ENCODE measurements around the gene IDUA. TPM values are rescaled to one million over a fixed set of nuclear protein-coding genes. Genes with fewer than 3 reads are reported as not detected.
"Not testable (repeated sequence)": the region's sequence is repeated elsewhere in the genome, so short reads cannot be mapped to it uniquely, and the experiment has no call there.

IDUA gene
- polyA plus RNA-seq, 2 donors: 10.0 to 17.8 TPM

DNA sequence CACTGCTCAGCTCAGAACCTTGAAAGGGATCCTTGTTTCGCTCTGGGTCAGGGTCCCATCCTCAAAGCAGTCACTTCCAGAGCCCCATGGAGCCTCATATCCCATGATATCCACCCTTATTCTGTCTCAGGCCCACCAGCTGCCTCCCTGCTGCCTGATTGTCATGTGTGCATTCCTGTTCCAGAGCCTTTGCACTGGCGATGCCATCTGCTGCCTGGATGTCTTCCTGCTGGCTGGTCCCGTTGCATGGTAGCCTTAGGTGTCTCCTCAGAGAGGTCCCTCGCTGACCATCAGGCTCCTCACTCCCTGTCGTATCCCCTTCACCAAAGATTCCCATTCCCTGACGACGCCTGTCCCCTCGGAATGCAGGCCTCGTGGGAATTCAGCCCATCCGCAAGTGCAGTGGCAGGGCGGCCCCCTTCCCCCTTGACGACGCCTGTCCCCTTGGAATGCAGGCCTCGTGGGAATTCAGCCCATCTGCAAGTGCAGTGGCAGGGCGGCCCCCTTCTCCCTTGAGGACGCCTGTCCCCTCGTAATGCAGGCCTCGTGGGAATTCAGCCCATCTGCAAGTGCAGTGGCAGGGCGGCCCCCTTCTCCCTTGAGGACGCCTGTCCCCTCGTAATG lies 12.5 kb downstream of the IDUA start:
- Histone ChIP-seq H3K27me3 (ENCODE audit: control insufficient read depth in 1 of 2, insufficient read depth in 2 of 2, low read length in 2 of 2) (peaks cover 0 to 43% of the 10 kb centered on the region in 2 donors), H3K4me1 (ENCODE audit: control insufficient read depth in 2 of 2, insufficient read depth in 2 of 2, low read length in 1 of 2) (peaks cover 0 to 23% of the 10 kb centered on the region in 2 donors)
- H3K9me3 ChIP-seq (ENCODE audit: control insufficient read depth in 2 of 2, insufficient read depth in 1 of 2, low read depth in 1 of 2, low read length in 1 of 2); H3K36me3 ChIP-seq (ENCODE audit: control insufficient read depth in 2 of 2, insufficient read depth in 2 of 2, low read length in 1 of 2); H3K27ac ChIP-seq (ENCODE audit: low read depth in 2 of 2, low read length in 1 of 2); H3K4me3 ChIP-seq (ENCODE audit: low read depth in 1 of 2, low read length in 2 of 2): not testable (repeated sequence)
- WGBS, 2 donors: 41 to 47% methylated on average over 16 to 18 of the region's 21 CpGs

DNA sequence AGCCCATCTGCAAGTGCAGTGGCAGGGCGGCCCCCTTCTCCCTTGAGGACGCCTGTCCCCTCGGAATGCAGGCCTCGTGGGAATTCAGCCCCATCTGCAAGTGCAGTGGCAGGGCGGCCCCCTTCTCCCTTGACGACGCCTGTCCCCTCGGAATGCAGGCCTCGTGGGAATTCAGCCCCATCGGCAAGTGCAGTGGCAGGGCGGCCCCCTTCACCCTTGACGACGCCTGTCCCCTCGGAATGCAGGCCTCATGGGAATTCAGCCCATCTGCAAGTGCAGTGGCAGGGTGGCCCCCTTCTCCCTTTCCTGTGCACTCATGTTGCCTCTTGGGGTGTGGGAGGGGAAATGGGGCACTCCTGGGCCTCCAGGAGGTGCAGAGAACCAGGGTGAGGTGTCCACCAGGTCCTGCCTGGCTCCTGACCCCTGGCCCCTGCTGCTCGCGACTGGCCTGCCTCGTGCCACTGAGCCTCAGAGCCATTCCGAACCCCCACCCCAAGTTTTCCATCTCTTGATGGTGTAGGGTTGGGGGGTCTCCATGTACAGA lies 13.1 kb downstream of the IDUA start:
- no peaks in the 10 kb centered on the region for H3K36me3 ChIP-seq (ENCODE audit: control insufficient read depth in 2 of 2, insufficient read depth in 2 of 2, low read length in 1 of 2)
- peaks cover 0 to 23% of the 10 kb centered on the region in 2 donors for H3K4me1 ChIP-seq (ENCODE audit: control insufficient read depth in 2 of 2, insufficient read depth in 2 of 2, low read length in 1 of 2)
- no peak overlapping the region for H3K4me3 ChIP-seq (ENCODE audit: low read depth in 1 of 2, low read length in 2 of 2)
- peaks cover 0 to 43% of the 10 kb centered on the region in 2 donors for H3K27me3 ChIP-seq (ENCODE audit: control insufficient read depth in 1 of 2, insufficient read depth in 2 of 2, low read length in 2 of 2)
- peaks cover 0 to 2% of the 10 kb centered on the region in 2 donors for H3K9me3 ChIP-seq (ENCODE audit: control insufficient read depth in 2 of 2, insufficient read depth in 1 of 2, low read depth in 1 of 2, low read length in 1 of 2)
- no peak overlapping the region for H3K27ac ChIP-seq (ENCODE audit: low read depth in 2 of 2, low read length in 1 of 2)
- 57 to 60% methylated on average over 17 to 18 of the region's 18 CpGs for WGBS, 2 donors

DNA sequence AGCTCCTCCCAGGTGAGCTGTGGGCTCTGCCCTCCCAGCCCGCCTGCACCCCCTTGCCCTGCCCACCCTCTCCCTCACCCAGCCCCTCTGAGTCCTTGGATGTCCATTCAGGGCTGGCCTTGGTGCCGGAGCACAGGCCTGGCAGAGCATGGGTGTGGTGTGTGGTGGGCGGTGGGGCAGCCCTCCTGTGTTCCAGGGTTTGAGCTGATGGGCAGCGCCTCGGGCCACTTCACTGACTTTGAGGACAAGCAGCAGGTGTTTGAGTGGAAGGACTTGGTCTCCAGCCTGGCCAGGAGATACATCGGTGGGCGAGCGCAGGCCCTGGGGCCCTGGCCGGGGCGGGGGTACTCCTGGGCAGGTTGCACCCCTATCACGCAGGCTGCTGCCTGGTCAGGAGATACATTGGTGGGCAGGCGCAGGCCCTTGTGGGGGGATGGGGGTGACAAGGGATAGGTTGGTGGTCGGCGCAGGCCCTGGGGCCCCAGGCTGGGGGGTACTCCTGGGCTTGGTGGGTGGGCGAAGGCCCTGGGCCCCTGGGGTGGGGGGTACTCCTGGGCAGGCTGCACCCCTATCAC lies 13.9 kb downstream of the IDUA start:
- H3K27me3 ChIP-seq (ENCODE audit: control insufficient read depth in 1 of 2, insufficient read depth in 2 of 2, low read length in 2 of 2): peaks cover 0 to 43% of the 10 kb centered on the region in 2 donors

DNA sequence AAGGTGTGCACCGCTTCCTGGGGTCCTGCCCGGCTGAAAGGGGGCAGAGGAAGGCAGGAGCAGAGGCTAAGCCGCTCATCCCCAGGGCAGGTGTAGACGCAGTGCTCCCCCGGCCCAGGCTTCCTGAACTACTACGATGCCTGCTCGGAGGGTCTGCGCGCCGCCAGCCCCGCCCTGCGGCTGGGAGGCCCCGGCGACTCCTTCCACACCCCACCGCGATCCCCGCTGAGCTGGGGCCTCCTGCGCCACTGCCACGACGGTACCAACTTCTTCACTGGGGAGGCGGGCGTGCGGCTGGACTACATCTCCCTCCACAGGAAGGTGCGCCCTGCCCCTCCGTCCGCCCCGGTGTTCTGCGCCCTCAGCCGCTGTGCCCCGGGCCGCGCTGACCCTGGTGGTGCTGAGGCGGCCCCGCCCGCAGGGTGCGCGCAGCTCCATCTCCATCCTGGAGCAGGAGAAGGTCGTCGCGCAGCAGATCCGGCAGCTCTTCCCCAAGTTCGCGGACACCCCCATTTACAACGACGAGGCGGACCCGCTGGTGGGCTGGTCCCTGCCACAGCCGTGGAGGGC lies 14.8 kb downstream of the IDUA start:
- Histone ChIP-seq H3K27ac (ENCODE audit: low read depth in 2 of 2, low read length in 1 of 2) (no peak overlapping the region), H3K27me3 (ENCODE audit: control insufficient read depth in 1 of 2, insufficient read depth in 2 of 2, low read length in 2 of 2) (peaks cover 0 to 45% of the 10 kb centered on the region in 2 donors), H3K9me3 (ENCODE audit: control insufficient read depth in 2 of 2, insufficient read depth in 1 of 2, low read depth in 1 of 2, low read length in 1 of 2) (peaks cover 0 to 2% of the 10 kb centered on the region in 2 donors), H3K4me3 (ENCODE audit: low read depth in 1 of 2, low read length in 2 of 2) (no peak overlapping the region), H3K4me1 (ENCODE audit: control insufficient read depth in 2 of 2, insufficient read depth in 2 of 2, low read length in 1 of 2) (peaks cover 0 to 23% of the 10 kb centered on the region in 2 donors), H3K36me3 (ENCODE audit: control insufficient read depth in 2 of 2, insufficient read depth in 2 of 2, low read length in 1 of 2) (no peaks in the 10 kb centered on the region)
- 18 to 24% methylated on average over 45 to 48 of the region's 48 CpGs for WGBS, 2 donors

More for the DNA sequence above, 13.9 kb downstream of the IDUA start:
- Histone ChIP-seq H3K9me3 (ENCODE audit: control insufficient read depth in 2 of 2, insufficient read depth in 1 of 2, low read depth in 1 of 2, low read length in 1 of 2) (peaks cover 0 to 2% of the 10 kb centered on the region in 2 donors), H3K27ac (ENCODE audit: low read depth in 2 of 2, low read length in 1 of 2) (no peak overlapping the region), H3K4me3 (ENCODE audit: low read depth in 1 of 2, low read length in 2 of 2) (no peak overlapping the region), H3K4me1 (ENCODE audit: control insufficient read depth in 2 of 2, insufficient read depth in 2 of 2, low read length in 1 of 2) (peaks cover 0 to 23% of the 10 kb centered on the region in 2 donors), H3K36me3 (ENCODE audit: control insufficient read depth in 2 of 2, insufficient read depth in 2 of 2, low read length in 1 of 2) (no peaks in the 10 kb centered on the region)
- 86 to 90% methylated on average over 12 to 15 of the region's 15 CpGs for WGBS, 2 donors

DNA sequence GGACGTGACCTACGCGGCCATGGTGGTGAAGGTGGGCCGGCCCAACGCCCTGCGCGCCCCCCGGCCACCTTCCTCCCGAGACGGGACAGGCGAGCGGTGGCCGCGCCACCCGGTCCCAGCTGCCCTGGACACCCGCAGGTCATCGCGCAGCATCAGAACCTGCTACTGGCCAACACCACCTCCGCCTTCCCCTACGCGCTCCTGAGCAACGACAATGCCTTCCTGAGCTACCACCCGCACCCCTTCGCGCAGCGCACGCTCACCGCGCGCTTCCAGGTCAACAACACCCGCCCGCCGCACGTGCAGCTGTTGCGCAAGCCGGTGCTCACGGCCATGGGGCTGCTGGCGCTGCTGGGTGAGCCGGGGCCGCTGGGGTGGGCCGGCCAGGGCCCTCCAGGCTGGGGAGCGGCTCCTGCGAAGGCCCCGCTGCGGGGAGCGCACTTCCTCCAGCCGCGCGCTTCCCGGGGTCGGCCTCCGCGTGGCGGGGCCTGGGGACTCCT lies 15.3 kb downstream of the IDUA start:
- peaks cover 0 to 2% of the 10 kb centered on the region in 2 donors for H3K9me3 ChIP-seq (ENCODE audit: control insufficient read depth in 2 of 2, insufficient read depth in 1 of 2, low read depth in 1 of 2, low read length in 1 of 2)
- peaks cover 0 to 23% of the 10 kb centered on the region in 2 donors for H3K4me1 ChIP-seq (ENCODE audit: control insufficient read depth in 2 of 2, insufficient read depth in 2 of 2, low read length in 1 of 2)
- H3K27me3 ChIP-seq (ENCODE audit: control insufficient read depth in 1 of 2, insufficient read depth in 2 of 2, low read length in 2 of 2): peaks cover 0 to 41% of the 10 kb centered on the region in 2 donors
- no peak overlapping the region for H3K4me3 ChIP-seq (ENCODE audit: low read depth in 1 of 2, low read length in 2 of 2)
- H3K27ac ChIP-seq (ENCODE audit: low read depth in 2 of 2, low read length in 1 of 2): no peak overlapping the region
- H3K36me3 ChIP-seq (ENCODE audit: control insufficient read depth in 2 of 2, insufficient read depth in 2 of 2, low read length in 1 of 2): no peaks in the 10 kb centered on the region
- 3 to 4% methylated on average over 35 to 54 of the region's 54 CpGs for WGBS, 2 donors

DNA sequence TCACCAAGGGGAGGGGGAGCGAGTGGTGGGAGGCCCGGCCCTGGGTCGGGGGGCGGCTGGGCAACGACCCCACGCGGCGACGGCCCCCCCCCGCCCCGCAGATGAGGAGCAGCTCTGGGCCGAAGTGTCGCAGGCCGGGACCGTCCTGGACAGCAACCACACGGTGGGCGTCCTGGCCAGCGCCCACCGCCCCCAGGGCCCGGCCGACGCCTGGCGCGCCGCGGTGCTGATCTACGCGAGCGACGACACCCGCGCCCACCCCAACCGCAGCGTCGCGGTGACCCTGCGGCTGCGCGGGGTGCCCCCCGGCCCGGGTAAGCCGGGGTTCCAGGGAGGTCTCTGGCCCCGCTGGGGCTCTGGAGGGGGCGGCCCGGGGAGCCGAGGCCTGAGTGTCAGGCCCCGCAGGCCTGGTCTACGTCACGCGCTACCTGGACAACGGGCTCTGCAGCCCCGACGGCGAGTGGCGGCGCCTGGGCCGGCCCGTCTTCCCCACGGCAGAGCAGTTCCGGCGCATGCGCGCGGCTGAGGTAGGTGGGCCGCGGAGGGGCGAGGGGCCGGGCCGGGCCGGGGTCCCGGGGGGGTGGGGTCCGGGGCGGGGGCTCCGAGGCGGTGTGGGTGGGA lies 15.9 kb downstream of the IDUA start:
- Histone ChIP-seq H3K4me3 (ENCODE audit: low read depth in 1 of 2, low read length in 2 of 2) (no peak overlapping the region), H3K36me3 (ENCODE audit: control insufficient read depth in 2 of 2, insufficient read depth in 2 of 2, low read length in 1 of 2) (no peaks in the 10 kb centered on the region)
- 3 to 4% methylated on average over 50 to 75 of the region's 75 CpGs for WGBS, 2 donors

DNA sequence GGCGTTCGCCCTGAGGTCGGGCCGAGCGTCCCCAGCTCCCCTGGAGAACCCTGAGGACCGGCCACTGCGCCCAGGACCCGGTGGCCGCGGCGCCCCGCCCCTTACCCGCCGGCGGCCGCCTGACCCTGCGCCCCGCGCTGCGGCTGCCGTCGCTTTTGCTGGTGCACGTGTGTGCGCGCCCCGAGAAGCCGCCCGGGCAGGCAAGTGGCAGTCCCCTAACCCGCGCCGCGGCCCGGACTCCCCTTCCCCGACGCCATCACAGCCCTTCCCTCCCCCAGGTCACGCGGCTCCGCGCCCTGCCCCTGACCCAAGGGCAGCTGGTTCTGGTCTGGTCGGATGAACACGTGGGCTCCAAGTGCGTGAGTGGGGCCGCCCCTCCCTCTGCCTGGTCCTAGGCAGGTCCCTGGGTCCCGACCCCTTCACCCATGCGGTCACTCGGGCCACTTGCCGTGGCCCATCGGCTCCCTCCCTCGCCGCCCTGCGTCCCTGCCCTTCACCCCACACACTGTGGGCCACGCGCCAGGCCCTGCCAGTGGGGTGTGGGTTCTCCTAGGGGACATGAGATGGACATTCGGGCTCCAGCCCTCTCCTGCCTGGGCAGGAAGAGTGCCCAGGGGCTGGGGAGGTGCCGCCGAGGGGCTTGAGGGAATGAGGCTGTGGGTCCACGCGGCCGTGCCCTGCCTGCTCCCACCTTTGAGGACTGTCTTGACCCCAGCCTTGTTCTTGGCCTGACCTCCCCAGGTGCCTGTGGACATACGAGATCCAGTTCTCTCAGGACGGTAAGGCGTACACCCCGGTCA lies 16.6 kb downstream of the IDUA start:
- peaks cover 0 to 36% of the 10 kb centered on the region in 2 donors for H3K27me3 ChIP-seq (ENCODE audit: control insufficient read depth in 1 of 2, insufficient read depth in 2 of 2, low read length in 2 of 2)
- WGBS, 2 donors: 26 to 44% methylated on average over 31 to 63 of the region's 63 CpGs
- H3K4me3 ChIP-seq (ENCODE audit: low read depth in 1 of 2, low read length in 2 of 2): no peak overlapping the region

More for the DNA sequence above, 15.9 kb downstream of the IDUA start:
- Histone ChIP-seq H3K4me1 (ENCODE audit: control insufficient read depth in 2 of 2, insufficient read depth in 2 of 2, low read length in 1 of 2) (peaks cover 0 to 23% of the 10 kb centered on the region in 2 donors), H3K27me3 (ENCODE audit: control insufficient read depth in 1 of 2, insufficient read depth in 2 of 2, low read length in 2 of 2) (peaks cover 0 to 38% of the 10 kb centered on the region in 2 donors), H3K9me3 (ENCODE audit: control insufficient read depth in 2 of 2, insufficient read depth in 1 of 2, low read depth in 1 of 2, low read length in 1 of 2) (peaks cover 0 to 2% of the 10 kb centered on the region in 2 donors), H3K27ac (ENCODE audit: low read depth in 2 of 2, low read length in 1 of 2) (no peak overlapping the region)

DNA sequence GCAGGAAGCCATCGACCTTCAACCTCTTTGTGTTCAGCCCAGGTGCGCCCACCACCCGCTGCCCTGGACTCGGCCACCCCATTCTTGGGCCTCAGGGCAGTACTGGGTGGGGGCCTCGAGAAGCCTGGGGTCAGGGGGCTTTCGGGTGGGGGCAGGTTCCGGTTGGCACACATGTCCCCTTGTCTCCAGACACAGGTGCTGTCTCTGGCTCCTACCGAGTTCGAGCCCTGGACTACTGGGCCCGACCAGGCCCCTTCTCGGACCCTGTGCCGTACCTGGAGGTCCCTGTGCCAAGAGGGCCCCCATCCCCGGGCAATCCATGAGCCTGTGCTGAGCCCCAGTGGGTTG lies 17.2 kb downstream of the IDUA start:
- WGBS, 2 donors: 82 to 87% methylated on average over 13 of the region's 13 CpGs
- Histone ChIP-seq H3K4me3 (ENCODE audit: low read depth in 1 of 2, low read length in 2 of 2) (no peak overlapping the region), H3K4me1 (ENCODE audit: control insufficient read depth in 2 of 2, insufficient read depth in 2 of 2, low read length in 1 of 2) (peaks cover 0 to 20% of the 10 kb centered on the region in 2 donors), H3K36me3 (ENCODE audit: control insufficient read depth in 2 of 2, insufficient read depth in 2 of 2, low read length in 1 of 2) (no peaks in the 10 kb centered on the region), H3K27ac (ENCODE audit: low read depth in 2 of 2, low read length in 1 of 2) (no peak overlapping the region), H3K27me3 (ENCODE audit: control insufficient read depth in 1 of 2, insufficient read depth in 2 of 2, low read length in 2 of 2) (peaks cover 0 to 36% of the 10 kb centered on the region in 2 donors), H3K9me3 (ENCODE audit: control insufficient read depth in 2 of 2, insufficient read depth in 1 of 2, low read depth in 1 of 2, low read length in 1 of 2) (peaks cover 0 to 2% of the 10 kb centered on the region in 2 donors)

More for the DNA sequence above, 16.6 kb downstream of the IDUA start:
- Histone ChIP-seq H3K4me1 (ENCODE audit: control insufficient read depth in 2 of 2, insufficient read depth in 2 of 2, low read length in 1 of 2) (peaks cover 0 to 18% of the 10 kb centered on the region in 2 donors), H3K36me3 (ENCODE audit: control insufficient read depth in 2 of 2, insufficient read depth in 2 of 2, low read length in 1 of 2) (no peaks in the 10 kb centered on the region), H3K9me3 (ENCODE audit: control insufficient read depth in 2 of 2, insufficient read depth in 1 of 2, low read depth in 1 of 2, low read length in 1 of 2) (peaks cover 0 to 2% of the 10 kb centered on the region in 2 donors), H3K27ac (ENCODE audit: low read depth in 2 of 2, low read length in 1 of 2) (no peak overlapping the region)
